Stomach (tissue), 9 donors: ENCODE data around the gene ABCC1. TPM values are rescaled to one million over a fixed set of nuclear protein-coding genes. Genes with fewer than 3 reads are reported as not detected.

Experiments used
- DNase-seq, 2 donors: peaks; one replicate each; pipeline versions ENCODE4 v3.0.0 to v3.0.0-alpha.2; 2013 to 2019
- H3K27ac ChIP-seq, 5 donors: fragments of 200-600 bp in 4 of 5; sonication (generic) in 4 of 5; one replicate each; pipeline ENCODE4 v1.5.1; 2013 to 2019; ENCODE audit warnings: mild to moderate bottlenecking in 1 of 5, moderate library complexity in 1 of 5
- H3K27me3 ChIP-seq, 3 donors: fragments of 200-600 bp; sonication (generic); one replicate each; pipeline ENCODE4 v1.5.1; 2017 to 2019; ENCODE audit warnings: mixed run types in 1 of 3
- H3K36me3 ChIP-seq, 4 donors: fragments of 200-600 bp; sonication (generic); 1 replicate in 3 of 4; 2 replicates in 1 of 4; pipeline ENCODE4 v1.5.1; 2016 to 2019
- H3K4me1 ChIP-seq, 4 donors: fragments of 200-600 bp; sonication (generic); one replicate each; pipeline ENCODE4 v1.5.1; 2016 to 2019
- H3K4me3 ChIP-seq, 4 donors: fragments of 200-600 bp; sonication (generic) in 3 of 4; one replicate each; pipeline ENCODE4 v1.5.1; 2016 to 2019; ENCODE audit warnings: mild to moderate bottlenecking in 1 of 4
- H3K9me3 ChIP-seq, 4 donors: fragments of 200-600 bp; sonication (generic); one replicate each; pipeline ENCODE4 v1.5.1; 2016 to 2019
- EP300 ChIP-seq: sonication (generic); formaldehyde crosslinking; IDR thresholded peaks from one replicate; pipeline ENCODE4 v1.6.1; 2017; ENCODE audit warnings: antibody characterized with exemption
- POLR2A ChIP-seq, 4 donors: fragments of 450-650 bp; IDR thresholded peaks; one replicate each; pipeline ENCODE4 v1.6.1; 2016; ENCODE audit warnings: antibody characterized with exemption in 4 of 4, control low read depth in 2 of 4, mild to moderate bottlenecking in 1 of 4, moderate library complexity in 1 of 4
- POLR2AphosphoS5 ChIP-seq, 3 donors: sonication (generic); formaldehyde crosslinking; IDR thresholded peaks; one replicate each; pipeline ENCODE4 v1.6.1; 2016; ENCODE audit warnings: antibody characterized with exemption in 3 of 3
- WGBS, 5 donors: extraction: QIAGEN DNeasy Blood & Tissue Kit in 3 of 5; methylation state at CpG; one replicate each; pipeline versions ENCODE4 v1.1.5 to v1.1.7; 2013 to 2018; 5-methylcytosine and 5-hydroxymethylcytosine counted together
- intact Hi-C: fragments of 100-400 bp; cut with DNase I; formaldehyde crosslinking; loops from one replicate; pipeline ENCODE4 v1.15.1; 2023; ENCODE audit warnings: low total_unique reads
- polyA plus RNA-seq, 3 donors: library from polyadenylated mRNA; stranded (reverse); fragments of 200-250 nt; gene quantifications; one replicate each; pipeline ENCODE4 v1.2.3, GENCODE V29; 2013
- total RNA-seq, 5 donors: library from RNA; depleted of rRNA; stranded (reverse); fragments of >200 nt; gene quantifications; one replicate each; pipeline versions ENCODE4 v1.1.0 to v1.2.3, GENCODE V29; 2014 to 2016
- TF ChIP-seq, protein P1 (sequence below), 7 experiments: fragments of 450-650 bp in 4 of 7; fragments of 200-600 bp in 3 of 7; sonication (generic) in 3 of 7; IDR thresholded peaks; one replicate each; pipeline ENCODE4 v1.5.1; 2016 to 2019; ENCODE audit warnings: antibody characterized with exemption in 7 of 7, control low read depth in 2 of 7, mild to moderate bottlenecking in 1 of 7
- donor health status: healthy with polysubstance abuse.
- donor health status: Bipolar disorder and iron deficiency.
- donor health status: healthy.

Gene ABCC1
- total and polyA plus RNA-seq, 8 donors = 2.3 to 105 (median 24.9) TPM

DNA sequence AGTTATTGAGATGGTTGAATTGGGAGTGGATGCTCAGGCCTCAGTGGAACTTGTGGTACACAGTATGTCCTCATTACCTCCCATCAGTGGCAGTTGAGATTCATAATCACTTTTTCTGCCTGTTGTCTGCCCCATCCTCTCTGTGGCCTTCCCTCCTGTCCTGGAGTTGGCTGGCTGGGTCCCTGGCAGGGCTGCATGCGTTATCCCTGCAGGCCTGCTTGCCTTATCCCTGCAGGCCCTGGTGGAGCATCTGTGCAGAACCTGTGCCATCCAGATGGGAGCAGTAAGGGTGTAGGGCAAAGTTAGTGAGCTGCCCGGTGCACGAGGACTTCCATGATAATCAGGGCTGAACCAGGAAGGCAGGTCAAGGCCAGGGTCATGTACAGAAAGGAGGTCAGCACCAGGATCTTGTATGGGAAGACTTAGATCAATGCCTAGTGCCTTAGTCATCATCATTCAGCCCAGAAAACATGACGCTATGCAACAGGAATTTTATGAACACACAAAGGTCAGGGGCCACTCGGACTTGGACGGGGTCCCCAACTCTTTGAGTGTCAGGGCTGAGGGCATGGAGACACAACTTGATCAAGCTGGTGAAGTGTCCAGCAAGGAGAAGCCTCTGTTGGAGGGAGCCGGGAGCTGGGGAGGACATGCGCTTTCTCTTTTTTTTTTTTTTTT lies 47.2 kb downstream of the ABCC1 start:
- Histone ChIP-seq H3K4me1 (peaks cover 44 to 76% (median 59%) of the 10 kb centered on the region in 4 donors), H3K27me3 (no peaks in the 10 kb centered on the region), H3K36me3 (peaks cover 0 to 5% (median 2%) of the 10 kb centered on the region in 4 donors), H3K9me3 (no peaks in the 10 kb centered on the region), H3K27ac (peak overlapping the region in 4 of 5 donors; percentile 77 to 85 (median 80)), H3K4me3 (no peak overlapping the region)
- WGBS, 5 donors = 46 to 53% (median 51%) methylated on average over 8 of the region's 8 CpGs
- TF ChIP-seq EP300 (no peak), POLR2A (IDR thresholded peaks at IDR 0.05) (no peak), POLR2AphosphoS5 (IDR thresholded peaks at IDR 0.05) (peak in 1 of 3 donors; percentile 60)
- TF ChIP-seq, protein P1, sequence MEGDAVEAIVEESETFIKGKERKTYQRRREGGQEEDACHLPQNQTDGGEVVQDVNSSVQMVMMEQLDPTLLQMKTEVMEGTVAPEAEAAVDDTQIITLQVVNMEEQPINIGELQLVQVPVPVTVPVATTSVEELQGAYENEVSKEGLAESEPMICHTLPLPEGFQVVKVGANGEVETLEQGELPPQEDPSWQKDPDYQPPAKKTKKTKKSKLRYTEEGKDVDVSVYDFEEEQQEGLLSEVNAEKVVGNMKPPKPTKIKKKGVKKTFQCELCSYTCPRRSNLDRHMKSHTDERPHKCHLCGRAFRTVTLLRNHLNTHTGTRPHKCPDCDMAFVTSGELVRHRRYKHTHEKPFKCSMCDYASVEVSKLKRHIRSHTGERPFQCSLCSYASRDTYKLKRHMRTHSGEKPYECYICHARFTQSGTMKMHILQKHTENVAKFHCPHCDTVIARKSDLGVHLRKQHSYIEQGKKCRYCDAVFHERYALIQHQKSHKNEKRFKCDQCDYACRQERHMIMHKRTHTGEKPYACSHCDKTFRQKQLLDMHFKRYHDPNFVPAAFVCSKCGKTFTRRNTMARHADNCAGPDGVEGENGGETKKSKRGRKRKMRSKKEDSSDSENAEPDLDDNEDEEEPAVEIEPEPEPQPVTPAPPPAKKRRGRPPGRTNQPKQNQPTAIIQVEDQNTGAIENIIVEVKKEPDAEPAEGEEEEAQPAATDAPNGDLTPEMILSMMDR (IDR thresholded peaks at IDR 0.05) = no peak
- intact Hi-C loops = no loop called here
- DNase-seq = peak; percentile 32 to 34

DNA sequence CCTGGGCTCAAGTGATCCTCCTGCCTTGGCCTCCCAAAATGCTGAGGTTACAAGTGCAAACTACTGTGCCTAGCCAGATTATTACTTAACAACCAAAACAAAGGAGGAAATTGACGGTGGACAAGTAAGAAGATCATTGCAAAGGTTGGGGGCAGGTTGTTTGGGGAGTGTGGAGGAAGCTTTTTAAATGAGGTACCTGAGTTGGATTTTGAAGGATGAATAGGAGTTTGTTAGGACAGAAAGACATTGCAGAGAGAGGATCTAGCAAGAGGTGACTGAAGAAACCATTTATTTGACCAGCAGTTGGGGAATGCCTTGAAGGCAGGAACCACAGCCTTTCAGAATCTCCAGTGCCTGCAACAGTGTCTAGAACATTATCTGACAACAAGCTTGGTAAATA lies 51.3 kb downstream of the ABCC1 start:
- intact Hi-C loops = no loop called here
- no peaks in the 10 kb centered on the region for H3K9me3 ChIP-seq
- TF ChIP-seq POLR2A (IDR thresholded peaks at IDR 0.05) (no peak), EP300 (no peak), POLR2AphosphoS5 (IDR thresholded peaks at IDR 0.05) (no peak)
- TF ChIP-seq, protein P1 (IDR thresholded peaks at IDR 0.05) = no peak
- H3K36me3 ChIP-seq = no peaks in the 10 kb centered on the region
- H3K27ac ChIP-seq = no peak overlapping the region
- H3K4me1 ChIP-seq = peaks cover 40 to 76% (median 58%) of the 10 kb centered on the region in 4 donors
- H3K4me3 ChIP-seq = no peak overlapping the region
- DNase-seq = no peak
- 76 to 95% (median 84%) methylated on average over 1 of the region's 1 CpG for WGBS, 5 donors
- no peaks in the 10 kb centered on the region for H3K27me3 ChIP-seq

DNA sequence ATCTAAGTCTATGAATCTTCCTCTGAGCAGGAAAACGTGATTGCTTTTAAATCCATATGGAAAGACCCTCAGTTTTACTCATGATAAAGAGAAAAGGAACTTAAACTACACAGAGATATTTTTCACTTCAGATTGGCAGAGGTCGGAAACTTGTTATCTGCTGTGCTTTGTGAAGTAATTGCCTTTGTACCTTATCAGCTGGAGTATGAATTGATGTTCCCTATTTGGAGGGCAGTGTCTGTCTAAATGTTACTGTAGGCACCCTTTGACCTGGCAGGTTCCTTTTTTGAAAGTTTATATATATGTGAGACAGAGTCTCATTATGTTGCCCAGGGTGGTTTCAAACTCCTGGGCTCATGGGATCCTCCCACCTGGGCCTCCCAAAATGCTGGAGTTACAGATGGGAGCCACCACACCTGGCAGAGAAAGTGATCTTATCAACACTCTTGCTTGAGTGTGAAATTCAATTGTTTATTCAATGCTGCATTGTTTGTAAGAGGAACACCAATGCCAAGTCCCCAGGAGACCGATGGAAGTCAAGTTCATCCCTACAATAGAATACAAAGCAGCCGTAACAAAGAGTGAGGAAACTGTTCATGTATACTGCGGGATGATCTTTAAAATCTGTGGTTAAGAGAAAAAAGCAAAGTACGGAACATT lies 52.3 kb downstream of the ABCC1 start:
- peaks cover 36 to 72% (median 52%) of the 10 kb centered on the region in 4 donors for H3K4me1 ChIP-seq
- no peak for TF ChIP-seq POLR2AphosphoS5 (IDR thresholded peaks at IDR 0.05)
- TF ChIP-seq, protein P1 (IDR thresholded peaks at IDR 0.05) = no peak
- no peak for TF ChIP-seq POLR2A (IDR thresholded peaks at IDR 0.05)
- TF ChIP-seq EP300 = no peak
- WGBS, 5 donors = 45 to 60% (median 54%) methylated on average over 6 of the region's 6 CpGs
- H3K27me3 ChIP-seq = no peaks in the 10 kb centered on the region
- H3K36me3 ChIP-seq = no peaks in the 10 kb centered on the region
- H3K27ac ChIP-seq = peak overlapping the region in 1 of 5 donors; percentile 25
- no peak overlapping the region for H3K4me3 ChIP-seq
- intact Hi-C loops = no loop called here
- no peaks in the 10 kb centered on the region for H3K9me3 ChIP-seq
- DNase-seq = no peak

DNA sequence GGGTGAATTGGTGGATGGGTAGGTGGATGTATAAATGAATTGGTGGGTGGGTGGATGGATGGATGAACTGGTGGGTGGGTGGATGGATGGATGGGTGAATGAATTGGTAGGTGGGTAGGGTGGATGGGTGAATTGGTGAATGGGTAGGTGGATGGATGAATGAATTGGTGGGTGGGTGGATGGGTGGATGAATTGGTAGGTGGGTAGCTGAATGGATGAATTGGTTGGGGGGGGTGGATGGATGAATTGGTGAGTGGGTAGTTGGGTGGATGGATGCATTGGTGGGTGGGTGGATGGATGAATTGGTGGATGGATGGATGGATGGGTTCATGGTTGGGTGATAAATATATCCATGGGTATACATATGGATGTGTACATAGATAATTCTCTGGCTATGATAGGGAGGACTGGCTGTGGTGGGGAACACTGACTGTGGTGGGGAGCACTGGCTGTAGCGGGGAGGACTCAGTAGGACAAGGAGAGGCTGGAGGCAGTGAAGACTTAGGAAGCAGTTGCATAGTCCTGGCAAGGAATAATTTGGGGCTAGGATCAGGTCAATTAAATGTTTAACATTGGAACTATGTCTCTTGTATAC lies 54.4 kb downstream of the ABCC1 start:
- peaks cover 0 to 3% (median under 1%) of the 10 kb centered on the region in 4 donors for H3K36me3 ChIP-seq
- peaks cover 20 to 64% (median 42%) of the 10 kb centered on the region in 4 donors for H3K4me1 ChIP-seq
- no peaks in the 10 kb centered on the region for H3K27me3 ChIP-seq
- intact Hi-C loops = no loop called here
- WGBS, 5 donors = 0 to 65% (median 29%) methylated on average over 1 of the region's 1 CpG
- no peak for DNase-seq
- H3K9me3 ChIP-seq = no peaks in the 10 kb centered on the region
- TF ChIP-seq, protein P1 (IDR thresholded peaks at IDR 0.05) = no peak
- TF ChIP-seq EP300 = no peak
- TF ChIP-seq POLR2A (IDR thresholded peaks at IDR 0.05) = no peak
- TF ChIP-seq POLR2AphosphoS5 (IDR thresholded peaks at IDR 0.05) = no peak
- no peak overlapping the region for H3K4me3 ChIP-seq
- peak overlapping the region in 4 of 5 donors; percentile 49 to 65 (median 58) for H3K27ac ChIP-seq
